HepG2 (cell line): ENCODE data around the gene CFL1. TPM values are rescaled to one million over a fixed set of nuclear protein-coding genes. Genes with fewer than 3 reads are reported as not detected.

Experiments
- ARNT2 ChIP-seq: sonication (generic); formaldehyde crosslinking; IDR thresholded peaks from 2 replicates; pipeline ENCODE4 v1.8.0; 2022; ENCODE audit warnings: mild to moderate bottlenecking, low read depth, missing genetic modification reagents, moderate library complexity
- FLYWCH1 ChIP-seq: sonication (generic); formaldehyde crosslinking; IDR thresholded peaks from 2 replicates; pipeline ENCODE4 v1.8.1; 2023; ENCODE audit warnings: mild to moderate bottlenecking, missing genetic modification reagents
- FOXP1 ChIP-seq, 2 experiments: fragments of 450-650 bp in 1 of 2; IDR thresholded peaks; 2 replicates each; pipeline ENCODE4 v1.6.1; 2017 to 2018; ENCODE audit warnings: antibody characterized with exemption in 1 of 2
- FOXP4 ChIP-seq: sonication (generic); formaldehyde crosslinking; IDR thresholded peaks from 2 replicates; pipeline ENCODE4 v1.4.0; 2020; ENCODE audit warnings: missing genetic modification reagents
- JARID2 ChIP-seq: sonication (generic); formaldehyde crosslinking; IDR thresholded peaks from 2 replicates; pipeline ENCODE4 v1.8.1; 2023; ENCODE audit warnings: missing genetic modification reagents, inconsistent platforms; ENCODE audit not compliant: insufficient replicate concordance
- KAT8 ChIP-seq: IDR thresholded peaks from 2 replicates; pipeline ENCODE4 v1.6.1; 2016; ENCODE audit warnings: missing genetic modification reagents, missing compliant biosample characterization
- KDM6A ChIP-seq: IDR thresholded peaks from 2 replicates; pipeline ENCODE4 v1.6.1; 2016; ENCODE audit warnings: low read depth
- KLF13 ChIP-seq: sonication (generic); formaldehyde crosslinking; IDR thresholded peaks from 2 replicates; pipeline ENCODE4 v1.4.0; 2020; ENCODE audit warnings: mild to moderate bottlenecking, missing genetic modification reagents
- MYC ChIP-seq: sonication (generic); formaldehyde crosslinking; IDR thresholded peaks from 2 replicates; pipeline ENCODE4 v1.9.0; 2021; ENCODE audit warnings: missing genetic modification reagents, borderline replicate concordance
- NFRKB ChIP-seq: fragments of 450-650 bp; IDR thresholded peaks from 2 replicates; pipeline ENCODE4 v1.6.1; 2017
- PHF5A ChIP-seq: IDR thresholded peaks from one replicate; pipeline ENCODE4 v1.6.1; 2018; ENCODE audit warnings: low read depth, missing genetic modification reagents; ENCODE audit not compliant: unreplicated experiment
- PITX1 ChIP-seq: sonication (generic); formaldehyde crosslinking; IDR thresholded peaks from 2 replicates; pipeline ENCODE4 v1.5.1; 2020; ENCODE audit warnings: mild to moderate bottlenecking, missing genetic modification reagents
- REPIN1 ChIP-seq: sonication (generic); formaldehyde crosslinking; IDR thresholded peaks from 2 replicates; pipeline ENCODE4 v1.8.0; 2022; ENCODE audit warnings: missing genetic modification reagents, low read depth, mild to moderate bottlenecking, borderline replicate concordance
- SPEN ChIP-seq: sonication (generic); formaldehyde crosslinking; IDR thresholded peaks from 2 replicates; pipeline ENCODE4 v1.5.1; 2020; ENCODE audit warnings: low read depth, mild to moderate bottlenecking, missing genetic modification reagents
- TAF15 ChIP-seq: fragments of 200-400 bp; formaldehyde crosslinking; IDR thresholded peaks from one replicate; pipeline ENCODE4 v1.6.1; 2018; ENCODE audit warnings: mild to moderate bottlenecking, low read depth, low read length; ENCODE audit not compliant: poor library complexity, severe bottlenecking
- ZNF333 ChIP-seq: sonication (generic); formaldehyde crosslinking; IDR thresholded peaks from 2 replicates; pipeline ENCODE4 v1.4.0; 2020; ENCODE audit warnings: mild to moderate bottlenecking, missing genetic modification reagents, borderline replicate concordance
- ZNF350 ChIP-seq: sonication (generic); formaldehyde crosslinking; IDR thresholded peaks from 2 replicates; pipeline ENCODE4 v1.4.0; 2020; ENCODE audit warnings: mild to moderate bottlenecking, low read depth, missing genetic modification reagents, borderline replicate concordance
- ZNF484 ChIP-seq: sonication (generic); formaldehyde crosslinking; IDR thresholded peaks from 2 replicates; pipeline ENCODE4 v1.5.1; 2020; ENCODE audit warnings: mild to moderate bottlenecking, low read depth, missing genetic modification reagents, borderline replicate concordance
- ZNF605 ChIP-seq: sonication (generic); formaldehyde crosslinking; IDR thresholded peaks from 2 replicates; pipeline ENCODE4 v1.8.0; 2022; ENCODE audit warnings: mild to moderate bottlenecking, missing genetic modification reagents
- ZNF841 ChIP-seq: sonication (generic); formaldehyde crosslinking; IDR thresholded peaks from 2 replicates; pipeline ENCODE4 v1.8.1; 2023; ENCODE audit warnings: missing genetic modification reagents, borderline replicate concordance
- polyA plus RNA-seq, 8 experiments: library from polyadenylated mRNA; depleted of rRNA in 3 of 8; stranded (reverse) in 7 of 8; unstranded in 1 of 8; fragments of >200 nt; fragmentation: Illumina TruSeq in 4 of 8; extraction: Trizol in 4 of 8; gene quantifications; 2 replicates each; pipeline versions ENCODE4 v1.2.1 to v1.2.3, GENCODE V29; 2011 to 2016; ENCODE audit warnings: low read depth in 4 of 8, missing spikeins in 1 of 8, mixed read lengths in 1 of 8; ENCODE audit not compliant: insufficient read depth in 1 of 8
- total RNA-seq, 5 experiments: library from RNA; depleted of rRNA; stranded (reverse); fragments of >200 nt; fragmentation: Illumina TruSeq; extraction: Trizol; gene quantifications; 2 replicates each; pipeline ENCODE4 v1.2.3, GENCODE V29; 2016; ENCODE audit warnings: low read depth in 1 of 5
- TF ChIP-seq, protein P1 (sequence below): sonication (generic); formaldehyde crosslinking; IDR thresholded peaks from 2 replicates; pipeline ENCODE4 v1.5.0; 2020; ENCODE audit warnings: mild to moderate bottlenecking, missing genetic modification reagents, moderate library complexity
- TF ChIP-seq, protein P2 (sequence below): IDR thresholded peaks from 2 replicates; pipeline ENCODE4 v1.6.1; 2016
- TF ChIP-seq, protein P3 (sequence below): sonication (generic); formaldehyde crosslinking; IDR thresholded peaks from 2 replicates; pipeline ENCODE4 v1.8.0; 2022; ENCODE audit warnings: low read depth, missing genetic modification reagents

Gene CFL1
- total and polyA plus RNA-seq, 2 of the 13 experiments (the other 11 are each of a cell fraction or from before 2014, with no cell fraction given): 379 to 383 TPM

DNA sequence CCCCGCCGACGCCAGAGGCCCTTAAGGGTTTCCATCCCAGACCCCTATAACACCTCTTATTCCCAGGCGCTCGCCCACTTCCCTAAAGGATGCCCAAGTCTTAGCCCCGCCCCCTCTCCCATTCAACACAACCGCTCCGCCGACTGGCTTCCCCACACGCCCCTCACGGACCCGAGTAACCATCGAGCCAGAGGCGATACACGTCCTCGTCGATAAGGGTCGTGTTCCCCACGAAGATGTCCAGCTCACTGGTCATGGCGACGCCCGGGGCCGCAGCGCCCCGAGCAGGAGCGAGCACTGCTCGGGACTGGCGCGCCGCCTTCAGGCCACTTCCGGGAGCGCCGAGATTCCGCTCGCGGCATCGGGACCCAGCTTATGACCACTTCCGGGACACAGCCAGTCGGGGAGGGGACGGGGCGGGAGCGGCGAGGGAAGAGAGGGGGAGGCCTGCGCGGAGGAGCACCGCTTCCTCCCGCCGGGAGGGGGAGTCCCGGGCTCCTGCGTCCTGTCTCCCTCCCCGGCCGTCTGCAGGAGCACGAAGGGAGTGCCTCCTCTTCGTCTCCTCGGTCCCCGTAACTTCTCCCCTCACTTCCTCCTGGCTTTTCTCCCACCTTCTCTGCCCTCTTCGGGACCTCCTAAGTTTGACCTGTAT, 30.3 kb upstream of the CFL1 start, which contains the start of gene FIBP (continued):
- TF ChIP-seq TAF15 (no peak), FLYWCH1 (no peak), PITX1 (CRISPR knock-in tag) (peak; percentile 72), KDM6A (no peak), REPIN1 (peak; percentile 69), KLF13 (CRISPR knock-in tag) (0 out of 2 replicates have a peak, but pooled peaks have one; percentile 33), NFRKB (no peak), ZNF350 (CRISPR knock-in tag) (peak; percentile 94), MYC (CRISPR knock-in tag) (peak; percentile 71), JARID2 (CRISPR knock-in tag) (no peak), FOXP4 (no peak; the same call in none of the 2 replicates), ZNF484 (CRISPR knock-in tag) (no peak), ZNF605 (CRISPR knock-in tag) (peak; percentile 77), ZNF333 (0 out of 2 replicates have a peak, but pooled peaks have one; percentile 6), FOXP1 (IDR thresholded peaks at IDR 0.05) (no peak), FOXP1 (CRISPR knock-in tag; IDR thresholded peaks at IDR 0.05) (no peak), SPEN (CRISPR knock-in tag) (no peak), PHF5A (CRISPR knock-in tag) (no peak), KAT8 (CRISPR knock-in tag) (peak; percentile 92), ARNT2 (no peak), ZNF841 (no peak)
- TF ChIP-seq, protein P1, sequence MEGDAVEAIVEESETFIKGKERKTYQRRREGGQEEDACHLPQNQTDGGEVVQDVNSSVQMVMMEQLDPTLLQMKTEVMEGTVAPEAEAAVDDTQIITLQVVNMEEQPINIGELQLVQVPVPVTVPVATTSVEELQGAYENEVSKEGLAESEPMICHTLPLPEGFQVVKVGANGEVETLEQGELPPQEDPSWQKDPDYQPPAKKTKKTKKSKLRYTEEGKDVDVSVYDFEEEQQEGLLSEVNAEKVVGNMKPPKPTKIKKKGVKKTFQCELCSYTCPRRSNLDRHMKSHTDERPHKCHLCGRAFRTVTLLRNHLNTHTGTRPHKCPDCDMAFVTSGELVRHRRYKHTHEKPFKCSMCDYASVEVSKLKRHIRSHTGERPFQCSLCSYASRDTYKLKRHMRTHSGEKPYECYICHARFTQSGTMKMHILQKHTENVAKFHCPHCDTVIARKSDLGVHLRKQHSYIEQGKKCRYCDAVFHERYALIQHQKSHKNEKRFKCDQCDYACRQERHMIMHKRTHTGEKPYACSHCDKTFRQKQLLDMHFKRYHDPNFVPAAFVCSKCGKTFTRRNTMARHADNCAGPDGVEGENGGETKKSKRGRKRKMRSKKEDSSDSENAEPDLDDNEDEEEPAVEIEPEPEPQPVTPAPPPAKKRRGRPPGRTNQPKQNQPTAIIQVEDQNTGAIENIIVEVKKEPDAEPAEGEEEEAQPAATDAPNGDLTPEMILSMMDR: peak; percentile 94
- TF ChIP-seq, protein P2, sequence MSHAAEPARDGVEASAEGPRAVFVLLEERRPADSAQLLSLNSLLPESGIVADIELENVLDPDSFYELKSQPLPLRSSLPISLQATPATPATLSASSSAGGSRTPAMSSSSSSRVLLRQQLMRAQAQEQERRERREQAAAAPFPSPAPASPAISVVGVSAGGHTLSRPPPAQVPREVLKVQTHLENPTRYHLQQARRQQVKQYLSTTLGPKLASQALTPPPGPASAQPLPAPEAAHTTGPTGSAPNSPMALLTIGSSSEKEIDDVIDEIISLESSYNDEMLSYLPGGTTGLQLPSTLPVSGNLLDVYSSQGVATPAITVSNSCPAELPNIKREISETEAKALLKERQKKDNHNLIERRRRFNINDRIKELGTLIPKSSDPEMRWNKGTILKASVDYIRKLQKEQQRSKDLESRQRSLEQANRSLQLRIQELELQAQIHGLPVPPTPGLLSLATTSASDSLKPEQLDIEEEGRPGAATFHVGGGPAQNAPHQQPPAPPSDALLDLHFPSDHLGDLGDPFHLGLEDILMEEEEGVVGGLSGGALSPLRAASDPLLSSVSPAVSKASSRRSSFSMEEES (CRISPR knock-in tag): no peak
- TF ChIP-seq, protein P3, sequence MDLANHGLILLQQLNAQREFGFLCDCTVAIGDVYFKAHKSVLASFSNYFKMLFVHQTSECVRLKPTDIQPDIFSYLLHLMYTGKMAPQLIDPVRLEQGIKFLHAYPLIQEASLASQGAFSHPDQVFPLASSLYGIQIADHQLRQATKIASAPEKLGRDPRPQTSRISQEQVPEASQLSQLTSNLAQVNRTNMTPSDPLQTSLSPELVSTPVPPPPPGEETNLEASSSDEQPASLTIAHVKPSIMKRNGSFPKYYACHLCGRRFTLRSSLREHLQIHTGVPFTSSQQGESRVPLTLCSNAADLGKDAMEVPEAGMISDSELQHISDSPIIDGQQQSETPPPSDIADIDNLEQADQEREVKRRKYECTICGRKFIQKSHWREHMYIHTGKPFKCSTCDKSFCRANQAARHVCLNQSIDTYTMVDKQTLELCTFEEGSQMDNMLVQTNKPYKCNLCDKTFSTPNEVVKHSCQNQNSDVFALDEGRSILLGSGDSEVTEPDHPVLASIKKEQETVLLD: no peak; the same call in 1 of the 2 replicates
